Measurements from ENCODE around the gene CSMD2. TPM values are rescaled to one million over a fixed set of nuclear protein-coding genes. Genes with fewer than 3 reads are reported as not detected.

CSMD2 gene
- total and polyA plus RNA-seq, 2 of the 8 experiments (the other 6 are each of a cell fraction or from before 2014, with no cell fraction given), result 7.0 to 14.7 TPM

DNA sequence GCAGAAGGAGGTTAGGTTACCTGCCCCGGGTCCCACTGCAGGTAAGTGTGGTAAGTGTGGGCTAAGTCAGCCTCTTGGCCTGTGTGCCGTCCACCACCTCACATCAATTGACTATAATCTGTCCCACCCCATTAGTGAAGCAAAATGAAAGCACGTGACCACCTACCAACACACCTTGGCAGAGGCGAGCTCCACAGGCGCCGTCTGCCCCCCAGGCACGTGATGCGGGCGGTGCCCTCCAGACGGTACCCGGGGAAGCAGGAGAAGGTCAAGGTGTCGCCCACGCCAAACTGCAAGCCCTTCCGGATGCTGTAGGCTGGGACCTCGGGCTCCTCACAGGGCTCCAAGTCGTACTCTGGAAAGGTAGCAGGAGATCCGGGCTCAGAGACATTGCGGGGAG is 450.6 kb downstream of the CSMD2 start (continued):
- TF ChIP-seq CEBPB (IDR thresholded peaks at IDR 0.05; ENCODE audit: low read depth, low read length) (no peak), BACH1 (IDR thresholded peaks at IDR 0.05; ENCODE audit: low read length) (no peak), CHD1 (IDR thresholded peaks at IDR 0.05; ENCODE audit: low read depth, low read length) (no peak), YY1 (IDR thresholded peaks at IDR 0.05; ENCODE audit: low read depth, low read length) (no peak)
